GM04504 (cell line): ENCODE data around the gene SNRPE.

Experiments used
- DNase-seq: peaks from one replicate; pipeline ENCODE4 v3.0.0-alpha.2; 2012; ENCODE audit warnings: low read depth

The SNRPE gene

DNA sequence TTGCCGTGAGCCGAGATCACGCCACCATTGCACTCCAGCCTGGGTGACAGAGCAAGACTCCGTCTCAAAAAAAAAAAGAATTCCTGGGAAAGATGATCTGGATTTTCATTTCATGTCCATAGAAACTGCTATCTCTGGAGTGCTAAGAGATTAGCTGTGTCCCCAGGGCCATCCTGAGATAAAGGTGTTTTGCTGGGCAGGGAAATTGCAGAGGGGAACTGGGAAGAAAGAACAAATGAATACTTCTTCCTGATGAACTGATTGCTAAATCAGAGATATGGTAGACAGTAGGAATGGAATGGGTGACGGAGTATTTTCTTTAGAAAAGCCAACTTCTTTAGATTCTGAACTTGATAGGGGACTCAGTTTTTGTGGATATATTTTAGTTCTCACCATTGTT lies 19.2 kb downstream of the SNRPE start:
- no peak for DNase-seq

DNA sequence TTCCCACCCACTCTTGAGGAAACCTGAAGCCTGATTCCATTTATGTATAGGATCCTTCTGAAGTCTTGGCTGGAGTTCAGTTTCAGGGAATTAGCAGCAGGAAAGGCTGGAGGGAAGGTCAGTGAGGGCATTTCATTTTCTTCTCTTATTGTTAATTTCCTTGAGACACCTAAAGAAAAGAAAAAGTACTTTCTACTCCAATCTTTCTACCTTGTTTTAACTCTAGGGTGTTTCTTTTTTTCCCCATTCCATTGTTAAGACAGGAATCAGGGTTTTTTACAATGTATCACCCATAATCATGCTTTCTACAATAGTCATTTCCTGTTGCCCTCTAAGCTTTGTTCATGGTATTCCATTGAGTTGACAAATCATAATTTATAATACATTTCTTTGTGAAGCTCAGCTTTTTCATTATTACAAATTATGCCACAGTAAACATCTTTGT lies 27.4 kb downstream of the SNRPE start:
- DNase-seq = no peak

- no peak for DNase-seq
These were observed 30.6 kb downstream of the SNRPE start for GRCh38 chr1:203891950-203892349.

GRCh38 chr1:203898458-203899352 lies 37.3 kb downstream of the SNRPE start:
- no peak for DNase-seq

- DNase-seq = no peak
These were observed 37.9 kb downstream of the SNRPE start for GRCh38 chr1:203899353-203899716.

DNA sequence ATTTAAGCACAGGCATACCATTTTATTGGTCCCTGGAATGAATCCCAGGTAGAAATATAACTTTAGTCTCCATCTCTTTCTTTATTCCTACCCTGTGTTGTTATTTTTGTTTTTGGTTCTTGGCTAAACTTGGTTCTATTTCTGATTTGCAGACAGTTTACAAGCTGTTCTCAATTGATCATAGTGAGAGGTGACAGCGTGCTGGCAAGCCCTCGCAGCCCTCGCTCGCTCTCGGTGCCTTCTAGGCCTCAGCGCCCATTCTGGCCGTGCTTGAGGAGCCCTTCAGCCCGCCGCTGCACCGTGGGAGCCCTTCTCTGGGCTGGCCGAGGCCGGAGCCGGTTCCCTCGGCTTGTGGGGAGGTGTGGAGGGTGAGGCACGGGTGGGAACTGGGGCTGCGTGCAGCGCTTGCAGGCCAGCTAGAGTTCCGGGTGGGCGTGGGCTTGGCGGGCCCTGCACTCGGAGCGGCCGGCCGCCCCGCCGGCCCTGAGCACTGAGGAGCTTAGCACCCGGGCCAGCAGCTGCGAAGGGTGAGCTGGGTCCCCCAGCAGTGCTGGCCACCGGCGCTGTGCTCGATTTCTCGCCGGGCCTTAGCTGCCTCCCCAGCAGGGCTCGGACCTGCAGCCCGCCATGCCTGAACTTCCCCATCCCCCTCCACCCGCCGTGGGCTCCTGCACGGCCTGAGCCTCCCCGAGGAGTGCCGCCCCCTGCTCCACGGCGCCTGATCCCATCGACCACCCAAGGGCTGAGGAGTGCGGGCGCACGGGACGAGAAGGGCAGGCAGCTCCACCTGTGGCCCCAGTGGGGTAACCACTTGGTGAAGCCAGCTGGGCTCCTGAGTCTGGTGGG lies 38.7 kb downstream of the SNRPE start:
- no peak for DNase-seq

GRCh38 chr1:203901581-203901980 lies 40.2 kb downstream of the SNRPE start:
- no peak for DNase-seq

- no peak for DNase-seq
These were observed 43.9 kb downstream of the SNRPE start for GRCh38 chr1:203905275-203905674.

- peak; percentile 74 for DNase-seq
These were observed 45.5 kb downstream of the SNRPE start for GRCh38 chr1:203906932-203907331.

DNA sequence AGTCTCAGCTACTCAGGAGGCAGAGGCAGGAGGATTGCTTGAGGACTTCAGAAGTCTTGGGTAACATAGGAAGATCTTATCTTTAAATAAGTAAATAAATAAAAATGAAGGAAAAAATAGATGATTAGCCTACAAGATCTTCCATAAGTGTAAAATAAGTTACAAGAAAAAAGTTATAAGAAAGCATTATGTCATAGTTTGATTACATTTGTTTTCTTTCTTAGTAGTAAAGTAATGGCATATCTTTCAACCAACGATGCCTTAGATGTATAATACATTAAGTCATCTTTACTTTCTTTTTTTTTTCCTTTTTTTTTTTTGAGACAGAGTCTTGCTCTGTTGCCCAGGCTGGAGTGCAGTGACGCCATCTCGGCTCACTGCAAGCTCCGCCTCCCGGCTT lies 46.5 kb downstream of the SNRPE start:
- DNase-seq = no peak

GRCh38 chr1:203911806-203912205 lies 50.4 kb downstream of the SNRPE start:
- no peak for DNase-seq

GRCh38 chr1:203913073-203913521 lies 51.7 kb downstream of the SNRPE start:
- no peak for DNase-seq

- no peak for DNase-seq
These were observed 52.9 kb downstream of the SNRPE start for GRCh38 chr1:203914292-203914691.

DNA sequence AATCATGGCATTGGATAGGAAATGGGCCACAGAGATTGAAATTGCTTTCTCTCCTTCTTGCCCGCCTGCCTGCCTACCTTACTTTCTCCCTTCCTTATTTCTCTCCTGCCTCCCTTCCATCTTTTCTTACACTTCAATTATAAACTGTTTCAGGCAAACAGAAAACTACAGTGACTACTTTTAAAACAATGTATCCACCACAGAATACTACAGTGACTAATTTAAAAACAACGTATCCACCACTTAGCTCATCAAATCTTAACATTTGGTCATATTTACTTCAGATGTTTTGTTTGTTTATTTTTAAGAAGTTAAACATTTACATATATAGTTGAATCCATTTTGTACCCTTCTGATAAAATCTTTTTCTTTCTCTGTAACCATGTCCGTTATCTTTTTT lies 54.4 kb downstream of the SNRPE start:
- DNase-seq = no peak

- DNase-seq = no peak
These were observed 55.4 kb downstream of the SNRPE start for GRCh38 chr1:203916756-203917155.
